GM23338 (cell line): Measurements from ENCODE around the gene ZAR1. TPM values are rescaled to one million over a fixed set of nuclear protein-coding genes. Genes with fewer than 3 reads are reported as not detected.
A peak's percentile ranks its signal among the peaks of the same experiment; 100 is the strongest.

Experiments
- ATAC-seq: fragments of 200-7000 bp; cut with Tn5 transposase; 3 replicates; pipeline ENCODE4 v1.9.1; 2020
- DNase-seq: peaks from one replicate; pipeline ENCODE4 v3.0.0-alpha.2; 2015; ENCODE audit warnings: low spot score
- H2AFZ ChIP-seq: fragments of 200-600 bp; sonication (generic); 2 replicates; pipeline ENCODE4 v1.8.0; 2016; ENCODE audit warnings: antibody characterized with exemption, mild to moderate bottlenecking, moderate library complexity
- H3F3A ChIP-seq: fragments of 200-600 bp; sonication (generic); replicated peaks from 2 replicates; pipeline ENCODE4 v1.8.0; 2017; ENCODE audit warnings: antibody characterized with exemption, mixed run types, low read depth
- H3K27ac ChIP-seq: fragments of 200-600 bp; sonication (generic); 2 replicates; pipeline ENCODE4 v1.6.1; 2016; ENCODE audit warnings: low read depth
- H3K27me3 ChIP-seq: fragments of 200-600 bp; sonication (generic); 2 replicates; pipeline ENCODE4 v1.8.0; 2016; ENCODE audit warnings: mild to moderate bottlenecking, mixed run types, moderate library complexity; ENCODE audit not compliant: insufficient read depth
- H3K36me3 ChIP-seq: fragments of 200-600 bp; sonication (generic); 2 replicates; pipeline ENCODE4 v1.8.0; 2016; ENCODE audit warnings: mild to moderate bottlenecking; ENCODE audit not compliant: insufficient read depth
- H3K4me1 ChIP-seq: fragments of 200-600 bp; sonication (generic); 2 replicates; pipeline ENCODE4 v1.8.0; 2016; ENCODE audit warnings: mild to moderate bottlenecking, moderate library complexity; ENCODE audit not compliant: insufficient read depth
- H3K4me2 ChIP-seq: fragments of 200-600 bp; sonication (generic); 2 replicates; pipeline ENCODE4 v1.7.1; 2017; ENCODE audit warnings: mixed run types
- H3K4me3 ChIP-seq: fragments of 200-600 bp; sonication (generic); 2 replicates; pipeline ENCODE4 v1.6.1; 2016; ENCODE audit warnings: mixed run types
- H3K79me2 ChIP-seq: fragments of 200-600 bp; sonication (generic); replicated peaks from 2 replicates; pipeline ENCODE4 v1.8.0; 2017; ENCODE audit warnings: mild to moderate bottlenecking; ENCODE audit not compliant: insufficient read depth
- H3K9me2 ChIP-seq: fragments of 200-600 bp; sonication (generic); 2 replicates; pipeline ENCODE4 v1.8.0; 2017; ENCODE audit not compliant: insufficient read depth
- H4K20me1 ChIP-seq: fragments of 200-600 bp; sonication (generic); replicated peaks from 2 replicates; pipeline ENCODE4 v1.8.0; 2017; ENCODE audit warnings: mild to moderate bottlenecking; ENCODE audit not compliant: insufficient read depth
- H3K27ac Mint-ChIP-seq: 2 replicates; pipeline ENCODE4 v1.8.0; 2020; ENCODE audit warnings: inconsistent platforms, mild to moderate bottlenecking, moderate library complexity, mixed read lengths
- H3K27me3 Mint-ChIP-seq: 3 replicates; pipeline ENCODE4 v1.8.0; 2022; ENCODE audit warnings: low read depth, mild to moderate bottlenecking, moderate library complexity, mixed read lengths, inconsistent platforms; ENCODE audit not compliant: insufficient read depth, poor library complexity
- H3K36me3 Mint-ChIP-seq: 3 replicates; pipeline ENCODE4 v1.8.0; 2021; ENCODE audit warnings: low read depth, mild to moderate bottlenecking, inconsistent platforms, moderate library complexity, mixed read lengths
- H3K4me1 Mint-ChIP-seq: 3 replicates; pipeline ENCODE4 v1.8.0; 2020; ENCODE audit warnings: mild to moderate bottlenecking, inconsistent platforms, mixed read lengths
- H3K4me3 Mint-ChIP-seq: 3 replicates; pipeline ENCODE4 v1.8.0; 2021; ENCODE audit warnings: moderate library complexity, mild to moderate bottlenecking, inconsistent platforms, mixed read lengths
- H3K9me3 Mint-ChIP-seq: 3 replicates; pipeline ENCODE4 v1.8.0; 2020; ENCODE audit warnings: moderate library complexity, mild to moderate bottlenecking, inconsistent platforms, mixed read lengths
- CREB1 ChIP-seq: fragments of 250-450 bp; sonication (Bioruptor Pico); IDR thresholded peaks from 2 replicates; pipeline ENCODE4 v1.5.0; 2020; ENCODE audit warnings: low read depth, mild to moderate bottlenecking, moderate library complexity
- EZH2 ChIP-seq: fragments of 200-600 bp; sonication (generic); IDR thresholded peaks from one replicate; pipeline ENCODE4 v1.8.0; 2017; ENCODE audit warnings: antibody characterized with exemption, mild to moderate bottlenecking, low read depth; ENCODE audit not compliant: unreplicated experiment
- EZH2phosphoT487 ChIP-seq: fragments of 200-600 bp; sonication (generic); IDR thresholded peaks from one replicate; pipeline ENCODE4 v1.8.1; 2018; ENCODE audit warnings: antibody characterized with exemption; ENCODE audit not compliant: unreplicated experiment
- NANOG ChIP-seq: IDR thresholded peaks from 2 replicates; pipeline ENCODE4 v1.6.1; 2016; ENCODE audit warnings: antibody characterized with exemption, borderline replicate concordance
- POLR2AphosphoS5 ChIP-seq: IDR thresholded peaks from 2 replicates; pipeline ENCODE4 v1.6.1; 2016; ENCODE audit warnings: antibody characterized with exemption, low read depth
- STAT1 ChIP-seq: IDR thresholded peaks from one replicate; pipeline ENCODE4 v1.6.1; 2016; ENCODE audit warnings: antibody characterized with exemption; ENCODE audit not compliant: unreplicated experiment
- ZNF114 ChIP-seq: fragments of 250-450 bp; sonication (Bioruptor Pico); IDR thresholded peaks from 2 replicates; pipeline ENCODE4 v1.5.0; 2020; ENCODE audit warnings: mild to moderate bottlenecking, moderate library complexity
- ZNF331 ChIP-seq: fragments of 250-450 bp; sonication (Bioruptor Pico); IDR thresholded peaks from 2 replicates; pipeline ENCODE4 v1.5.0; 2020; ENCODE audit warnings: low read depth, mild to moderate bottlenecking, moderate library complexity
- polyA plus RNA-seq: library from polyadenylated mRNA; unstranded; fragments of >200 nt; fragmentation: Nextera tagmentation; extraction: Ambion mirVana; gene quantifications from 2 replicates; pipeline ENCODE4 v1.2.1, GENCODE V29; 2016
- total RNA-seq: library from RNA; depleted of rRNA; stranded (reverse); fragments of >200 nt; shearing (Covaris generic); gene quantifications from 2 replicates; pipeline ENCODE4 v1.2.3, GENCODE V29; 2014
- TF ChIP-seq, protein P1 (sequence below): IDR thresholded peaks from one replicate; pipeline ENCODE4 v1.6.1; 2018; ENCODE audit warnings: antibody characterized with exemption; ENCODE audit not compliant: unreplicated experiment
- TF ChIP-seq, protein P2 (sequence below), 2 experiments: fragments of 200-600 bp in 1 of 2; sonication (generic) in 1 of 2; conservative IDR thresholded peaks; 2 replicates each; pipeline versions ENCODE4 v1.5.1 to v1.6.1; 2016 to 2017; ENCODE audit warnings: antibody characterized with exemption in 2 of 2, low read depth in 2 of 2, mild to moderate bottlenecking in 2 of 2, moderate library complexity in 1 of 2
- TF ChIP-seq, protein P3 (sequence below): IDR thresholded peaks from 2 replicates; pipeline ENCODE4 v1.6.1; 2016; ENCODE audit warnings: antibody characterized with exemption

Gene ZAR1
- total and polyA plus RNA-seq, 2 experiments from 2014 or later = 0.27 to 1.6 TPM

DNA sequence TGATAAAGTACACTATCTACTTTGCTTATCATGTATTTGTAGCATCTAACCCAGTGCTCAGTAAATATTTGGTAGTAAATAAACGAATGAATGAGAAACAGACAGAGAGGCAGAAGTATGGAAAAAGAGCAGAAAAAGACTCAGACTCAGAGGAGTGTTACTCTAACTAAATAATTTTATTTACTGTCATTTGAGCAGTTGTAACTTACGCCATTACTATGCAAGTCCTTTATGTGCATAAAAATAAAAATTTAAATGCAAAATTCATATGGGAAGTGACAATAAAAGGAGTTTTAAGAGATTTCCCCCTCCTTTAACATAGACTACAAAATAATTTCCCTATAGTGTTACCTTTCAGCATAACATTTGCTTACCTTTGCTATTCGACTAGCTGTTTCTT, 49.5 kb downstream of the ZAR1 start:
- H3K79me2 ChIP-seq = no peaks in the 10 kb centered on the region
- TF ChIP-seq ZNF114 (CRISPR knock-in tag) (no peak), EZH2 (no peak), NANOG (no peak), POLR2AphosphoS5 (no peak), STAT1 (no peak), CREB1 (no peak), ZNF331 (CRISPR knock-in tag) (no peak), EZH2phosphoT487 (no peak)
- TF ChIP-seq, protein P1, sequence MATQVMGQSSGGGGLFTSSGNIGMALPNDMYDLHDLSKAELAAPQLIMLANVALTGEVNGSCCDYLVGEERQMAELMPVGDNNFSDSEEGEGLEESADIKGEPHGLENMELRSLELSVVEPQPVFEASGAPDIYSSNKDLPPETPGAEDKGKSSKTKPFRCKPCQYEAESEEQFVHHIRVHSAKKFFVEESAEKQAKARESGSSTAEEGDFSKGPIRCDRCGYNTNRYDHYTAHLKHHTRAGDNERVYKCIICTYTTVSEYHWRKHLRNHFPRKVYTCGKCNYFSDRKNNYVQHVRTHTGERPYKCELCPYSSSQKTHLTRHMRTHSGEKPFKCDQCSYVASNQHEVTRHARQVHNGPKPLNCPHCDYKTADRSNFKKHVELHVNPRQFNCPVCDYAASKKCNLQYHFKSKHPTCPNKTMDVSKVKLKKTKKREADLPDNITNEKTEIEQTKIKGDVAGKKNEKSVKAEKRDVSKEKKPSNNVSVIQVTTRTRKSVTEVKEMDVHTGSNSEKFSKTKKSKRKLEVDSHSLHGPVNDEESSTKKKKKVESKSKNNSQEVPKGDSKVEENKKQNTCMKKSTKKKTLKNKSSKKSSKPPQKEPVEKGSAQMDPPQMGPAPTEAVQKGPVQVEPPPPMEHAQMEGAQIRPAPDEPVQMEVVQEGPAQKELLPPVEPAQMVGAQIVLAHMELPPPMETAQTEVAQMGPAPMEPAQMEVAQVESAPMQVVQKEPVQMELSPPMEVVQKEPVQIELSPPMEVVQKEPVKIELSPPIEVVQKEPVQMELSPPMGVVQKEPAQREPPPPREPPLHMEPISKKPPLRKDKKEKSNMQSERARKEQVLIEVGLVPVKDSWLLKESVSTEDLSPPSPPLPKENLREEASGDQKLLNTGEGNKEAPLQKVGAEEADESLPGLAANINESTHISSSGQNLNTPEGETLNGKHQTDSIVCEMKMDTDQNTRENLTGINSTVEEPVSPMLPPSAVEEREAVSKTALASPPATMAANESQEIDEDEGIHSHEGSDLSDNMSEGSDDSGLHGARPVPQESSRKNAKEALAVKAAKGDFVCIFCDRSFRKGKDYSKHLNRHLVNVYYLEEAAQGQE = no peak
- TF ChIP-seq, protein P2, sequence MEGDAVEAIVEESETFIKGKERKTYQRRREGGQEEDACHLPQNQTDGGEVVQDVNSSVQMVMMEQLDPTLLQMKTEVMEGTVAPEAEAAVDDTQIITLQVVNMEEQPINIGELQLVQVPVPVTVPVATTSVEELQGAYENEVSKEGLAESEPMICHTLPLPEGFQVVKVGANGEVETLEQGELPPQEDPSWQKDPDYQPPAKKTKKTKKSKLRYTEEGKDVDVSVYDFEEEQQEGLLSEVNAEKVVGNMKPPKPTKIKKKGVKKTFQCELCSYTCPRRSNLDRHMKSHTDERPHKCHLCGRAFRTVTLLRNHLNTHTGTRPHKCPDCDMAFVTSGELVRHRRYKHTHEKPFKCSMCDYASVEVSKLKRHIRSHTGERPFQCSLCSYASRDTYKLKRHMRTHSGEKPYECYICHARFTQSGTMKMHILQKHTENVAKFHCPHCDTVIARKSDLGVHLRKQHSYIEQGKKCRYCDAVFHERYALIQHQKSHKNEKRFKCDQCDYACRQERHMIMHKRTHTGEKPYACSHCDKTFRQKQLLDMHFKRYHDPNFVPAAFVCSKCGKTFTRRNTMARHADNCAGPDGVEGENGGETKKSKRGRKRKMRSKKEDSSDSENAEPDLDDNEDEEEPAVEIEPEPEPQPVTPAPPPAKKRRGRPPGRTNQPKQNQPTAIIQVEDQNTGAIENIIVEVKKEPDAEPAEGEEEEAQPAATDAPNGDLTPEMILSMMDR (conservative IDR thresholded peaks at IDR 0.05; ENCODE audit: low read depth in 2 of 2) = no peak
- TF ChIP-seq, protein P3, sequence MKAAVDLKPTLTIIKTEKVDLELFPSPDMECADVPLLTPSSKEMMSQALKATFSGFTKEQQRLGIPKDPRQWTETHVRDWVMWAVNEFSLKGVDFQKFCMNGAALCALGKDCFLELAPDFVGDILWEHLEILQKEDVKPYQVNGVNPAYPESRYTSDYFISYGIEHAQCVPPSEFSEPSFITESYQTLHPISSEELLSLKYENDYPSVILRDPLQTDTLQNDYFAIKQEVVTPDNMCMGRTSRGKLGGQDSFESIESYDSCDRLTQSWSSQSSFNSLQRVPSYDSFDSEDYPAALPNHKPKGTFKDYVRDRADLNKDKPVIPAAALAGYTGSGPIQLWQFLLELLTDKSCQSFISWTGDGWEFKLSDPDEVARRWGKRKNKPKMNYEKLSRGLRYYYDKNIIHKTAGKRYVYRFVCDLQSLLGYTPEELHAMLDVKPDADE = no peak
- H3K36me3 Mint-ChIP-seq = peaks cover 36% of the 10 kb centered on the region; the same call in 2 of the 3 replicates
- no peak for DNase-seq
- no peak for ATAC-seq
- no peak overlapping the region for H3K4me3 ChIP-seq
- no peaks in the 10 kb centered on the region for H4K20me1 ChIP-seq
- H3K4me1 Mint-ChIP-seq = peaks cover 56% of the 10 kb centered on the region
- no peaks in the 10 kb centered on the region for H3K9me3 Mint-ChIP-seq
- no peaks in the 10 kb centered on the region for H3F3A ChIP-seq
- peaks cover 2% of the 10 kb centered on the region for H3K27me3 Mint-ChIP-seq
- H3K27ac ChIP-seq = no peak overlapping the region
- peaks cover 7% of the 10 kb centered on the region; the same call in 1 of the 2 replicates for H3K36me3 ChIP-seq
- no peaks in the 10 kb centered on the region for H3K27me3 ChIP-seq
- no peak overlapping the region for H2AFZ ChIP-seq
- no peak overlapping the region for H3K4me2 ChIP-seq
- no peaks in the 10 kb centered on the region for H3K9me2 ChIP-seq
- H3K4me1 ChIP-seq = peaks cover 33% of the 10 kb centered on the region
- no peak overlapping the region for H3K4me3 Mint-ChIP-seq
- H3K27ac Mint-ChIP-seq = peak overlapping the region; percentile 23; the same call in 1 of the 2 replicates
